ENCODE measurements around the gene MAGEA4. TPM values are rescaled to one million over a fixed set of nuclear protein-coding genes. Genes with fewer than 3 reads are reported as not detected.

The MAGEA4 gene
- polyA plus RNA-seq, 4 donors = not detected

- no peak for DNase-seq (ENCODE audit: low read depth in 4 of 4, low spot score in 3 of 4)
These were observed 10.0 kb downstream of the MAGEA4 start for GRCh38 chrX:151922692-151923091.

- no peak for DNase-seq (ENCODE audit: low read depth in 4 of 4, low spot score in 3 of 4)
These were observed 11.0 kb downstream of the MAGEA4 start for GRCh38 chrX:151923648-151924047.

- DNase-seq (ENCODE audit: low read depth in 4 of 4, low spot score in 3 of 4) = no peak
These were observed 16.4 kb downstream of the MAGEA4 start for GRCh38 chrX:151929126-151929525.

GRCh38 chrX:151935358-151935757 is 22.7 kb downstream of the MAGEA4 start:
- no peak for DNase-seq (ENCODE audit: low read depth in 4 of 4, low spot score in 3 of 4)

GRCh38 chrX:151938172-151938571 is 25.5 kb downstream of the MAGEA4 start:
- DNase-seq (ENCODE audit: low read depth in 4 of 4, low spot score in 3 of 4) = no peak

- no peak for DNase-seq (ENCODE audit: low read depth in 4 of 4, low spot score in 3 of 4)
These were observed 42.0 kb downstream of the MAGEA4 start for GRCh38 chrX:151954730-151955129.

DNA sequence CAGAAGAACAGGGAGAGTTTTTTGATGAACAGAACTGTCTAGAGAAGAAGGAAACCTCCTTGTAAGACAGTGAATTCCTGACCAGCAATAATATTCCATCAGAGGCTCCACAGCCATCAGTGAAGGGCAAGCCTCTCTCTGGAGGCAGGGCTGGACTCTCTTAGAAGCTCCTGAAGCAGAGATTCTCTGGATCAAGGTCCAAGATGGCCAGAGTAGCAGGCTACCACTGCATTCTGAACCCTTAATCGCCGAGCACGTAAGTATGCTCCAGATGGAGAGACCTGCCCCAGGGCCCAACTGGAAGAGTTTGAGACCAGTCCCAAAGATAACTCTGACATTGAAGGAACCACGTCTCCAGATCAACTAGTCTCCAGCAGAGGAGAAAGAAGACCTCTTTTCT is 45.4 kb downstream of the MAGEA4 start:
- DNase-seq (ENCODE audit: low read depth in 4 of 4, low spot score in 3 of 4) = no peak

DNA sequence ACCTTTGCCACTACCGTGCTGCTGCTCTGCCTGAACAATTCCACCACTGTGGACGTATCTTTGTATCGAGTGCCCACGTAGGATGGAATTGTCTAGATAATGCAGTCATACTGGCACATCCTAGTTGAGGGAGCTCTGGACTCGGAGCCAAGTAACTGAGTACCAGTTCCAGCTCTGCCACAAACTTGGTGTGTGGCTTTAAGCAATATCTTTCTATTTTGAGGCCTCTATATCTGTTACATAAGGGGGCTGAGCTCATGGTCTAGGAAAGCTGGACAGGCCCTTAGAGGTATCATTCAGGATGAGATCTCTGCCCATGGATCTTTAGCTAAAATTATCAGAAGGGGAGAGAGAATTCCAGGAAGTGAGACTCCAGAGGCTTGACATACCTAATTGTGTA is 49.3 kb downstream of the MAGEA4 start:
- no peak for DNase-seq (ENCODE audit: low read depth in 4 of 4, low spot score in 3 of 4)

DNA sequence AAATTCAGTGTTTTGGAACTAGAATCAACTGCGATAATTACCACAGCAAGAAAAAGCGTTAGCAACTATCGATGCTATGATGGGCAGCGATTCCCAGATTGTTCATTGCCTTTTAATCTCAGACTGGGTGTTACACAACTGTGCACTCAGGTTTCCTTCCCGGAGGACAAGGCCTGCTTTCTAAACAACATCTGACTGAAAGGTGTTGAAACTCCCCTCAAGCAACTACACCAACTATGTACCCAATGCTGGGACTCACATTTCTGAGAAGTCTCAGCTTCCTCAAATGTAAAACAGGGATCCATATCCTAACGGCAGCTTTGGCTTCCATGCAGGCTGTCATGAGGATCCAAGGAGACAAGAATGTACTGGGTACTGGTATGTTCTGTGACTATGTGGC is 53.5 kb downstream of the MAGEA4 start:
- DNase-seq (ENCODE audit: low read depth in 4 of 4, low spot score in 3 of 4) = no peak

DNA sequence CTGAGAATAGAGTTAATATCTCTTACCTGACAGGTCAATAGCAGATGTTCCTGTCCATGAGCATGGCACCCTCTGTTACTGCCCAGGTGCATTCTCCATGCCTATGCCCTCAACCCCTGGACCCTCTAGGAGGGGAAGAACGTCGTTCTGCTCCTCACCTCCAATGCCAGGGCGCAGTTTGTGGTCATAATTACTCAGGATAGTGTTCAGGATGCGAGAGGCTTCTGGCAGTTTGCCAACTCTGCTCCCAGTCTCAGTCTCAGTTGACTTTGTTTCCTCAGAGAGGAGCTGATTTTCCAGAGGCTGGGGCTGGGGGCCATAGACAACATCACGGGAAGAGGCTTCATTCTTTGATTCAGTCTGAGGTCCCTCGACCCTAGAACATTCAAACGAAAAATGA is 57.3 kb downstream of the MAGEA4 start:
- DNase-seq (ENCODE audit: low read depth in 4 of 4, low spot score in 3 of 4) = no peak

DNA sequence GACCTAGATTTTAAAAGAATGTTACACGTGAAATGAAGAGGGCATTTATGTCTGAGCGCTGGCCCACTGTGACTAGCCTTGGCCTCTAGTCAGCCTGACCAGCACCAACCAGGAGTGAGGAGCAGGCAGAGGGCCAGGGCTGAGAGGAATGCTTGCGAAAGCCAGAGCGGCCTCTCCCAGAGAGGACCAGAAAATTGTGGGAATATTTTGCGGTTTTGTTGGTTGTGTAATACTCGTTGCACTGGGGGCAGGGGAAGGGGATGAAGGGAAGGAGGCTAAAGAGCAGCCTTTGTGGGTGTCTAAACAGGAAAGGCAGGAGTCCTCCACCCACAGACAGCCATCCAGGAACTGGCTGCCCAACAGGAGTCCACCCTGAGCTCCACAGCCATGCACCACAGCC is 58.0 kb downstream of the MAGEA4 start:
- no peak for DNase-seq (ENCODE audit: low read depth in 4 of 4, low spot score in 3 of 4)

- no peak for DNase-seq (ENCODE audit: low read depth in 4 of 4, low spot score in 3 of 4)
These were observed 60.5 kb downstream of the MAGEA4 start for GRCh38 chrX:151973060-151973661.

DNA sequence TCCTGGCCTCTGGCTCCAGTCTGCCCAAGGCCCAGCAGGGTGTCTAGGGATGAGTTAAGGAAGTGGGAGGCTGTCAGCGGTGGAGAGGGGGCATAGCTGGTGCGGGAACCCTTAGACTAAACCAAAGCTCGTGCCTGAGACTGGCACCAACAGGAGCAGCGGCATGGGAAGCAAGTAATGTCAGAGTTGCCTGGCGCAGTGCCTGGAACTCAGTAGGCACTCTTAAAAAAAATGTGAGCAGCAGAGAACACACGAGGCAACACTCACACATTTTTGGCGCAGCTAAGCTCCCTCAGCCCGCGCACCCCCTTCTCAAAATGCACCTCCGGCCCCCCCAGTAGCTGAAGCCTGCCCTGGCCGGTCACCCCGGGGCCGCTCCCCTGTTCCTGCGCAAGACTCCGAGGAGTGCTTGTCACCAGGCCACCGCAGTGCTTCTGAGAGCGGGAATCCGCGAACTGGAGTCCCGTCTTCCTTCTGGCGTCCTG is 61.2 kb downstream of the MAGEA4 start:
- no peak for DNase-seq (ENCODE audit: low read depth in 4 of 4, low spot score in 3 of 4)

Other genes starting within 250 kb of the MAGEA4 start
- gene PRRG3, start 217.4 kb upstream of the MAGEA4 start, polyA plus RNA-seq (ENCODE audit: insufficient read length in 4 of 4) = 10 to 100 TPM in 1 of 4 donors, 1 to 10 TPM in 3; 5.3 to 20.4 (median 8.9) TPM
- gene FATE1, start 196.9 kb upstream of the MAGEA4 start, polyA plus RNA-seq (ENCODE audit: insufficient read length in 4 of 4) = under 1 TPM in 1 of 4 donors, not detected in 3; 0.31 TPM
- gene CNGA2, start 178.1 kb upstream of the MAGEA4 start, polyA plus RNA-seq (ENCODE audit: insufficient read length in 4 of 4) = not detected
- 1 to 10 TPM; 5.9 to 9.6 (median 7.9) TPM for gene GABRE, start 61.8 kb downstream of the MAGEA4 start, polyA plus RNA-seq (ENCODE audit: insufficient read length in 4 of 4)
- gene MAGEA10, start 225.7 kb downstream of the MAGEA4 start, polyA plus RNA-seq (ENCODE audit: insufficient read length in 4 of 4) = under 1 TPM in 1 of 4 donors, not detected in 3; 0.11 TPM

All from left renal pelvis (tissue), 4 donors.